MM.1S (cell line): ENCODE data around the gene SPDYE2.
A peak's percentile ranks its signal among the peaks of the same experiment; 100 is the strongest.
"Not testable (repeated sequence)": the region's sequence is repeated elsewhere in the genome, so short reads cannot be mapped to it uniquely, and the experiment has no call there.

Experiments used
- DNase-seq: peaks from one replicate; pipeline ENCODE4 v3.0.0-alpha.2; 2015
- H2AFZ ChIP-seq: fragments of 300-600 bp; sonication (generic); 2 replicates; pipeline ENCODE4 v1.6.0; 2016; ENCODE audit warnings: antibody characterized with exemption, low read length
- H3F3A ChIP-seq: fragments of 300-600 bp; sonication (generic); 2 replicates; pipeline ENCODE4 v1.6.1; 2016; ENCODE audit warnings: mild to moderate bottlenecking, antibody characterized with exemption, low read length, moderate library complexity, mixed read lengths; ENCODE audit not compliant: insufficient read depth
- H3K27ac ChIP-seq: fragments of 300-600 bp; sonication (generic); 2 replicates; pipeline ENCODE4 v1.5.1; 2016; ENCODE audit warnings: mild to moderate bottlenecking, low read length
- H3K27me3 ChIP-seq: fragments of 300-600 bp; sonication (generic); replicated peaks from 2 replicates; pipeline ENCODE4 v1.6.0; 2016; ENCODE audit warnings: low read length; ENCODE audit not compliant: insufficient read depth
- H3K36me3 ChIP-seq: fragments of 300-600 bp; sonication (generic); replicated peaks from 2 replicates; pipeline ENCODE4 v1.6.1; 2016; ENCODE audit warnings: mild to moderate bottlenecking, low read length, mixed read lengths; ENCODE audit not compliant: insufficient read depth
- H3K4me1 ChIP-seq: fragments of 300-600 bp; sonication (generic); 2 replicates; pipeline ENCODE4 v1.6.1; 2016; ENCODE audit warnings: low read length, mixed read lengths
- H3K4me2 ChIP-seq: fragments of 300-600 bp; sonication (generic); 2 replicates; pipeline ENCODE4 v1.6.0; 2016; ENCODE audit warnings: low read depth, low read length
- H3K4me3 ChIP-seq: fragments of 300-600 bp; sonication (generic); 2 replicates; pipeline ENCODE4 v1.5.1; 2016; ENCODE audit warnings: low read length, mixed read lengths
- H3K79me2 ChIP-seq: fragments of 300-600 bp; sonication (generic); 2 replicates; pipeline ENCODE4 v1.6.1; 2016; ENCODE audit warnings: mixed run types, low read length, mixed read lengths
- H3K9ac ChIP-seq: fragments of 300-600 bp; sonication (generic); 2 replicates; pipeline ENCODE4 v1.6.1; 2016; ENCODE audit warnings: low read length, mixed read lengths
- H3K9me2 ChIP-seq: fragments of 300-600 bp; sonication (generic); replicated peaks from 2 replicates; pipeline ENCODE4 v1.6.1; 2016; ENCODE audit warnings: mild to moderate bottlenecking, low read length, mixed read lengths; ENCODE audit not compliant: insufficient read depth
- H3K9me3 ChIP-seq: fragments of 300-600 bp; sonication (generic); replicated peaks from 2 replicates; pipeline ENCODE4 v1.6.1; 2016; ENCODE audit warnings: mild to moderate bottlenecking, low read length, mixed read lengths; ENCODE audit not compliant: insufficient read depth
- H4K20me1 ChIP-seq: fragments of 300-600 bp; sonication (generic); 2 replicates; pipeline ENCODE4 v1.6.1; 2016; ENCODE audit warnings: mild to moderate bottlenecking, low read length, moderate library complexity, mixed read lengths; ENCODE audit not compliant: insufficient read depth

SPDYE2 gene

GRCh38 chr7:102550808-102551422 is at the start of gene SPDYE2:
SPDYE2 (plus strand) TSS chr7:102551226; CDS start chr7:102553256, 2,030 bp downstream.
- not testable (repeated sequence) for H3K4me2 ChIP-seq

DNA sequence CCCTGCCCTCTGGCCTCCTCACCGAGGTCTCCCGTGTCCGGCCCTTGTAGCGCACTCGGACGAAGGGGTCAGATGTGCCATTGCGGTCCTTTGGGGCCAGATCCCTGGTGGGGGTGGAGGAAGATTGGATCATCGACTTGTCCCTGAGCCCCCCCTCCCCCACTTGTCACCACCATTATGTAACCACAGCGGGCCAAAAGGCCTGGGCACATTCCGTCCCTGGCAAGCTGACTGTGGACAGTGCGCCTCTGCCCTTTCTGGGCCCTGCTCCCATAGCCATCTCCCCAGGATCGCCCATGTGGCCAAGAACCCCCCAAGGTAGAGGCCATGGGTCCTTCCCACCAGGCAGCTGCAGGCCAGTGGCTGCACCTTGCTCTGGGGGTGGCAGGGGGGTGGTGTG is 47.9 kb upstream of the SPDYE2 start:
- not testable (repeated sequence) for DNase-seq, H3K4me2 ChIP-seq, H3K9ac ChIP-seq, H3K9me2 ChIP-seq, H3K27me3 ChIP-seq, H3K4me3 ChIP-seq, H3F3A ChIP-seq, H3K36me3 ChIP-seq, H3K9me3 ChIP-seq, H2AFZ ChIP-seq, H3K79me2 ChIP-seq, H3K4me1 ChIP-seq, H4K20me1 ChIP-seq, H3K27ac ChIP-seq

More at GRCh38 chr7:102550808-102551422, at the start of gene SPDYE2:
- not testable (repeated sequence) for H3K4me3 ChIP-seq, H3K27ac ChIP-seq, DNase-seq, H2AFZ ChIP-seq, H3K9me2 ChIP-seq, H3K79me2 ChIP-seq, H3F3A ChIP-seq, H3K9ac ChIP-seq, H3K27me3 ChIP-seq, H3K9me3 ChIP-seq, H4K20me1 ChIP-seq, H3K36me3 ChIP-seq, H3K4me1 ChIP-seq

- not testable (repeated sequence) for H3K9me3 ChIP-seq, H3K27ac ChIP-seq, H3K9ac ChIP-seq
These were observed 45.5 kb upstream of the SPDYE2 start for GRCh38 chr7:102505298-102506185.

GRCh38 chr7:102507410-102508088 is 43.5 kb upstream of the SPDYE2 start:
- not testable (repeated sequence) for H3K9me2 ChIP-seq, H2AFZ ChIP-seq, H3K4me1 ChIP-seq, H3K27ac ChIP-seq, H3F3A ChIP-seq, DNase-seq, H3K36me3 ChIP-seq, H3K27me3 ChIP-seq, H3K4me2 ChIP-seq, H3K4me3 ChIP-seq, H4K20me1 ChIP-seq, H3K9ac ChIP-seq, H3K9me3 ChIP-seq, H3K79me2 ChIP-seq

More at GRCh38 chr7:102505298-102506185, 45.5 kb upstream of the SPDYE2 start:
- DNase-seq, H3F3A ChIP-seq, H4K20me1 ChIP-seq, H3K79me2 ChIP-seq, H3K27me3 ChIP-seq, H3K4me3 ChIP-seq, H3K4me2 ChIP-seq, H3K4me1 ChIP-seq, H3K36me3 ChIP-seq, H3K9me2 ChIP-seq, H2AFZ ChIP-seq: not testable (repeated sequence)

DNA sequence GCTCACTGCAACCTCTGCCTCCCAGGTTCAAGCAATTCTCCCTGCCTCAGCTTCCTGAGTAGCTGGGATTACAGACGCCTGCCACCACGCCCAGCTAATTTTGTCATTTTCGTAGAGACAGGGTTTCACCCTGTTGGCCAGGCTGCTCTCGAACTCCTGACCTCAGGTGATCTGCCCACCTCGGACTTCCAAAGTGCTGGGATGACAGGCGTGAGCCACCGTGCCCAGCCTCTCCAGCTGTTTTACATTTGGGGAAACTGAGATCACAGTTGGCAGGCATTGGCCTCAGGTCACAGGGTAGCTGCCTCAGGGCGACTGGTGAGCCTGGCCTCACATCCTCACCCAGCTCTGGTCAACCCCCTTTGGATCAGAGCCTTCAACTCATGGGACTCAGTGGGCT is 40.5 kb upstream of the SPDYE2 start:
- DNase-seq, H3K4me2 ChIP-seq, H3K4me3 ChIP-seq, H3F3A ChIP-seq, H3K4me1 ChIP-seq, H3K36me3 ChIP-seq, H3K9me2 ChIP-seq, H4K20me1 ChIP-seq, H3K27ac ChIP-seq, H3K27me3 ChIP-seq, H3K79me2 ChIP-seq, H3K9ac ChIP-seq, H3K9me3 ChIP-seq, H2AFZ ChIP-seq: not testable (repeated sequence)

GRCh38 chr7:102511860-102512522 is 39.0 kb upstream of the SPDYE2 start:
- not testable (repeated sequence) for H3K36me3 ChIP-seq, H3K79me2 ChIP-seq, H4K20me1 ChIP-seq, H3K9ac ChIP-seq, H3K4me3 ChIP-seq, H3K4me2 ChIP-seq, H3K4me1 ChIP-seq, H2AFZ ChIP-seq, H3K9me3 ChIP-seq, H3K27ac ChIP-seq, H3F3A ChIP-seq, H3K9me2 ChIP-seq, DNase-seq, H3K27me3 ChIP-seq

- H3K9me3 ChIP-seq, H3K79me2 ChIP-seq, H3K9ac ChIP-seq, H3K27me3 ChIP-seq, H3K27ac ChIP-seq, H4K20me1 ChIP-seq, H3K4me1 ChIP-seq, H3F3A ChIP-seq, H3K4me3 ChIP-seq, H3K9me2 ChIP-seq, H2AFZ ChIP-seq, H3K36me3 ChIP-seq, H3K4me2 ChIP-seq: not testable (repeated sequence)
- DNase-seq: peak; percentile 6
These were observed 38.3 kb upstream of the SPDYE2 start for GRCh38 chr7:102512642-102513221.
